CD14-positive monocyte (primary cell): ENCODE data around the gene CD33. TPM values are rescaled to one million over a fixed set of nuclear protein-coding genes. Genes with fewer than 3 reads are reported as not detected.
A peak's percentile ranks its signal among the peaks of the same experiment; 100 is the strongest.

Experiments
- DNase-seq, 3 donors: peaks; one replicate each; pipeline ENCODE4 v3.0.0-alpha.2; 2011 to 2022
- H2AFZ ChIP-seq: 2 replicates; pipeline ENCODE4 v1.6.0; 2012; ENCODE audit warnings: mild to moderate bottlenecking, low read depth, low read length, inconsistent platforms; ENCODE audit not compliant: insufficient read depth, poor library complexity, severe bottlenecking
- H3K27ac ChIP-seq, 2 donors: 1 replicate in 1 of 2; 2 replicates in 1 of 2; pipeline ENCODE4 v1.5.1; 2012 to 2013; ENCODE audit warnings: low read length in 2 of 2, control low read depth in 1 of 2, inconsistent platforms in 1 of 2, low read depth in 1 of 2, mild to moderate bottlenecking in 1 of 2
- H3K27me3 ChIP-seq, 2 donors: one replicate each; pipeline versions ENCODE4 v1.6.0 to v1.6.1; 2011 to 2013; ENCODE audit warnings: low read length in 2 of 2; ENCODE audit not compliant: control insufficient read depth in 2 of 2, insufficient read depth in 2 of 2
- H3K36me3 ChIP-seq, 2 donors: replicated peaks in 1 of 2; 1 replicate in 1 of 2; 2 replicates in 1 of 2; pipeline versions ENCODE4 v1.5.1 to v1.6.1; 2012 to 2013; ENCODE audit warnings: low read length in 2 of 2, control low read depth in 1 of 2, inconsistent platforms in 1 of 2, mild to moderate bottlenecking in 1 of 2; ENCODE audit not compliant: insufficient read depth in 2 of 2, control insufficient read depth in 1 of 2
- H3K4me1 ChIP-seq, 2 donors: 1 replicate in 1 of 2; 2 replicates in 1 of 2; pipeline versions ENCODE4 v1.5.1 to v1.6.1; 2012 to 2013; ENCODE audit warnings: low read length in 2 of 2, control low read depth in 1 of 2, inconsistent platforms in 1 of 2, mild to moderate bottlenecking in 1 of 2, moderate library complexity in 1 of 2; ENCODE audit not compliant: insufficient read depth in 2 of 2, control insufficient read depth in 1 of 2
- H3K4me2 ChIP-seq: replicated peaks from 2 replicates; pipeline ENCODE3; 2012; ENCODE audit warnings: low read length, moderate library complexity, mild to moderate bottlenecking; ENCODE audit not compliant: poor library complexity, severe bottlenecking; ENCODE audit errors: extremely low read depth
- H3K4me3 ChIP-seq, 3 experiments: fragments of 200-600 bp in 1 of 3; sonication (generic) in 1 of 3; replicated peaks in 1 of 3; 1 replicate in 2 of 3; 2 replicates in 1 of 3; pipeline ENCODE4 v1.5.1; 2011 to 2013; ENCODE audit warnings: low read length in 3 of 3, mild to moderate bottlenecking in 3 of 3, control low read depth in 2 of 3, low read depth in 2 of 3, inconsistent platforms in 1 of 3, moderate library complexity in 1 of 3
- H3K79me2 ChIP-seq: 2 replicates; pipeline ENCODE4 v1.6.0; 2012; ENCODE audit warnings: mild to moderate bottlenecking, control low read depth, inconsistent platforms, low read length, moderate library complexity; ENCODE audit not compliant: insufficient read depth
- H3K9ac ChIP-seq: 2 replicates; pipeline ENCODE4 v1.6.0; 2017; ENCODE audit warnings: low read length, mild to moderate bottlenecking; ENCODE audit not compliant: insufficient read depth, poor library complexity, severe bottlenecking
- H3K9me3 ChIP-seq, 2 donors: replicated peaks in 1 of 2; 1 replicate in 1 of 2; 2 replicates in 1 of 2; pipeline versions ENCODE4 v1.5.1 to v1.6.1; 2012 to 2013; ENCODE audit warnings: low read length in 2 of 2, control low read depth in 1 of 2; ENCODE audit not compliant: control insufficient read depth in 1 of 2, insufficient read depth in 1 of 2
- H4K20me1 ChIP-seq: 2 replicates; pipeline ENCODE4 v1.6.0; 2012; ENCODE audit warnings: mild to moderate bottlenecking, low read length, control low read depth, moderate library complexity; ENCODE audit not compliant: insufficient read depth
- H3K27ac Mint-ChIP-seq, 7 donors: one replicate each; pipeline ENCODE4 v1.8.0; 2020; ENCODE audit warnings: mild to moderate bottlenecking in 7 of 7, mixed read lengths in 7 of 7, moderate library complexity in 6 of 7, inconsistent platforms in 2 of 7
- H3K27me3 Mint-ChIP-seq, 3 donors: one replicate each; pipeline ENCODE4 v1.8.0; 2021 to 2022; ENCODE audit warnings: low read depth in 3 of 3, mild to moderate bottlenecking in 3 of 3, mixed read lengths in 3 of 3, moderate library complexity in 3 of 3, inconsistent platforms in 1 of 3
- H3K36me3 Mint-ChIP-seq, 2 donors: one replicate each; pipeline ENCODE4 v1.8.0; 2020; ENCODE audit warnings: mixed read lengths in 2 of 2, inconsistent platforms in 1 of 2, mild to moderate bottlenecking in 1 of 2
- H3K4me1 Mint-ChIP-seq: one replicate; pipeline ENCODE4 v1.8.0; 2020; ENCODE audit warnings: mild to moderate bottlenecking, mixed read lengths
- H3K4me3 Mint-ChIP-seq, 2 donors: one replicate each; pipeline ENCODE4 v1.8.0; 2020; ENCODE audit warnings: mild to moderate bottlenecking in 2 of 2, mixed read lengths in 2 of 2, moderate library complexity in 1 of 2
- H3K9me3 Mint-ChIP-seq, 7 donors: one replicate each; pipeline ENCODE4 v1.8.0; 2020 to 2022; ENCODE audit warnings: mixed read lengths in 7 of 7, mild to moderate bottlenecking in 6 of 7, moderate library complexity in 6 of 7, inconsistent platforms in 2 of 7
- WGBS: methylation state at CpG from one replicate; pipeline ENCODE4 v1.1.5; 2013; ENCODE audit warnings: missing lambda C conversion rate; ENCODE audit not compliant: insufficient coverage; 5-methylcytosine and 5-hydroxymethylcytosine counted together
- intact Hi-C, 2 donors: fragments of 100-400 bp; cut with micrococcal nuclease; formaldehyde crosslinking; loops; one replicate each; pipeline versions ENCODE4 v1.15.0 to v1.15.1; 2023
- polyA plus RNA-seq, 3 donors: library from polyadenylated mRNA; depleted of rRNA in 1 of 3; unstranded in 2 of 3; stranded (reverse) in 1 of 3; fragments of 300-500 nt in 2 of 3; fragments of >200 nt in 1 of 3; fragmentation: Illumina TruSeq in 2 of 3; gene quantifications; 1 replicate in 2 of 3; 2 replicates in 1 of 3; pipeline ENCODE4 v1.2.3, GENCODE V29; 2012 to 2021
- TF ChIP-seq, protein P1 (sequence below): fragments of 200-600 bp; IDR thresholded peaks from one replicate; pipeline ENCODE4 v1.8.0; 2022; ENCODE audit warnings: antibody characterized with exemption, mild to moderate bottlenecking

Gene CD33
- polyA plus RNA-seq, 3 donors, result 229 to 360 (median 264) TPM

DNA sequence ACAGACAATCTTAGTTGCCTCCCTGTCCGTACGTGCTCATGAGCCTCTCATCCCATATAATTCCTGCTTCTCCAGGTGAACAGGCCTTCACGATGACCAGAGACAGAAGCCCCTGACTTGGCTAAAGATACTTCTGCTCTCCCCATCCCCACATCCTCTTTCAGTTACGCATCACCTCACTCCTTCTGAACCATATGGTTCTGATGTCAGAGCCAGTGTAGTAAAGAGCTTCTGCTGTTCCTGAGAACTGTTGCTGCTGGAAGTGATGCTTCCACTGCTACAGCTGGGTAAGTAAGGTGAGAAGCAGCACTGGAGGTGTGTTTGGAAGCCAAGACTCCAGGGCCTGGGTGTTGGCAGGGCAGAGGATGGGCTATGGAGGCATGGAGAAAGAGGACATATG is 38.9 kb downstream of the CD33 start:
- no peaks in the 10 kb centered on the region for H3K36me3 ChIP-seq
- peaks cover 0 to 1% (median 1%) of the 10 kb centered on the region in 3 donors for H3K27me3 Mint-ChIP-seq
- H3K9me3 Mint-ChIP-seq, result peaks cover 0 to 2% (median 0%) of the 10 kb centered on the region in 7 donors
- H3K4me2 ChIP-seq, result no peak overlapping the region
- WGBS, result 100% methylated on average over 2 of the region's 4 CpGs
- H3K27ac ChIP-seq, result no peak overlapping the region
- no peak overlapping the region for H3K9ac ChIP-seq
- H3K4me1 Mint-ChIP-seq, result peaks cover 10% of the 10 kb centered on the region
- peak overlapping the region in 1 of 2 donors; percentile 6 for H3K4me3 Mint-ChIP-seq
- no peaks in the 10 kb centered on the region for H4K20me1 ChIP-seq
- peaks cover 1 to 5% of the 10 kb centered on the region in 2 donors for H3K4me1 ChIP-seq
- DNase-seq, result peak in 1 of 3 donors; percentile 18
- H2AFZ ChIP-seq, result no peak overlapping the region
- H3K36me3 Mint-ChIP-seq, result no peaks in the 10 kb centered on the region
- TF ChIP-seq, protein P1, sequence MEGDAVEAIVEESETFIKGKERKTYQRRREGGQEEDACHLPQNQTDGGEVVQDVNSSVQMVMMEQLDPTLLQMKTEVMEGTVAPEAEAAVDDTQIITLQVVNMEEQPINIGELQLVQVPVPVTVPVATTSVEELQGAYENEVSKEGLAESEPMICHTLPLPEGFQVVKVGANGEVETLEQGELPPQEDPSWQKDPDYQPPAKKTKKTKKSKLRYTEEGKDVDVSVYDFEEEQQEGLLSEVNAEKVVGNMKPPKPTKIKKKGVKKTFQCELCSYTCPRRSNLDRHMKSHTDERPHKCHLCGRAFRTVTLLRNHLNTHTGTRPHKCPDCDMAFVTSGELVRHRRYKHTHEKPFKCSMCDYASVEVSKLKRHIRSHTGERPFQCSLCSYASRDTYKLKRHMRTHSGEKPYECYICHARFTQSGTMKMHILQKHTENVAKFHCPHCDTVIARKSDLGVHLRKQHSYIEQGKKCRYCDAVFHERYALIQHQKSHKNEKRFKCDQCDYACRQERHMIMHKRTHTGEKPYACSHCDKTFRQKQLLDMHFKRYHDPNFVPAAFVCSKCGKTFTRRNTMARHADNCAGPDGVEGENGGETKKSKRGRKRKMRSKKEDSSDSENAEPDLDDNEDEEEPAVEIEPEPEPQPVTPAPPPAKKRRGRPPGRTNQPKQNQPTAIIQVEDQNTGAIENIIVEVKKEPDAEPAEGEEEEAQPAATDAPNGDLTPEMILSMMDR, result no peak
- no peaks in the 10 kb centered on the region for H3K27me3 ChIP-seq
- no peak overlapping the region for H3K4me3 ChIP-seq
- intact Hi-C loops, result no loop called here
- peak overlapping the region in 1 of 7 donors; percentile 5 for H3K27ac Mint-ChIP-seq
- H3K9me3 ChIP-seq, result no peaks in the 10 kb centered on the region
- H3K79me2 ChIP-seq, result no peaks in the 10 kb centered on the region

DNA sequence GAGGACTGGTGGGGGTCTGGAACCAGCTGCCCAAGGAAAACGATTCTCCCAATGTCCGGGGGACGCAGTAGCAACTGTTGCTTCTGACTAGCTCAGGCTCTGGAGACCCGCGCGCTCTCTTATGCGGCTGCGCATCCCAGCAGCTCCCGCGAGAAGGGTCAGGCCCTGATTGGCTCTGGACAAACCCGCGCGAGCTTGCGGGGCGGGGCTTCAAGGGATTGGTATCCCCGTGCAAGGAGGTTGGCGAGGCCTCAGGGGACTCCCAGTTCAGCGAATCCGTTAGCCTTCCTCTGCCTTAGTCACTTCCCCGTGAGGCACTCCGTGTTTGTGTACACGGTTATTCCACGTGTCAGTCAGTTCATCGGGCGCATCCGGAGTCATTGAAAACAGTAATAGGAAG is 46.2 kb downstream of the CD33 start:
- Mint-ChIP-seq H3K27ac (peak overlapping the region in 1 of 7 donors; percentile 4), H3K4me3 (peak overlapping the region in 1 of 2 donors; percentile 43), H3K36me3 (no peaks in the 10 kb centered on the region), H3K27me3 (peaks cover 2 to 3% (median 2%) of the 10 kb centered on the region in 3 donors), H3K9me3 (peaks cover 0 to 3% (median 0%) of the 10 kb centered on the region in 7 donors), H3K4me1 (peaks cover 38% of the 10 kb centered on the region)
- 72% methylated on average over 26 of the region's 26 CpGs for WGBS
- no peak overlapping the region for H3K4me3 ChIP-seq
- H3K79me2 ChIP-seq, result no peaks in the 10 kb centered on the region
- H3K36me3 ChIP-seq, result no peaks in the 10 kb centered on the region
- no peaks in the 10 kb centered on the region for H3K27me3 ChIP-seq
- TF ChIP-seq, protein P1, result no peak
- intact Hi-C loops, result no loop called here
- DNase-seq, result peak; percentile 11 to 61 (median 13)
- peak overlapping the region; percentile 26 for H3K4me2 ChIP-seq
- H2AFZ ChIP-seq, result peak overlapping the region; percentile 22
- H4K20me1 ChIP-seq, result no peaks in the 10 kb centered on the region
- H3K27ac ChIP-seq, result no peak overlapping the region
- peaks cover 0 to 1% of the 10 kb centered on the region in 2 donors for H3K9me3 ChIP-seq
- no peak overlapping the region for H3K9ac ChIP-seq
- peaks cover 17 to 34% of the 10 kb centered on the region in 2 donors for H3K4me1 ChIP-seq
